ENCODE data around the gene KCTD18.
A peak's percentile ranks its signal among the peaks of the same experiment; 100 is the strongest.

KCTD18 gene

GRCh38 chr2:200472853-200473464, 36.9 kb downstream of the KCTD18 start:
- CTCF ChIA-PET = interaction anchor here (0.5 to 0.8 kb wide), 2 partner anchors 100 to 487 kb away, joined by 3 read pairs; no protein-coding TSS in a partner anchor
- TF ChIP-seq CTCF (conservative IDR thresholded peaks at IDR 0.05; ENCODE audit: low read depth) = no peak

GRCh38 chr2:200471928-200472645, 37.8 kb downstream of the KCTD18 start:
- no peak overlapping the region for H3K27ac ChIP-seq
- ChIA-PET POLR2A (ENCODE audit: low non-redundant PET) (no interaction called here), CTCF (interaction anchor here (0.5 to 2.7 kb wide), 6 partner anchors 11 to 498 kb away, joined by 3 to 15 read pairs (median 3); no protein-coding TSS in a partner anchor)
- DNase-seq (ENCODE audit: low spot score) = no peak
- TF ChIP-seq CTCF (conservative IDR thresholded peaks at IDR 0.05; ENCODE audit: low read depth) = no peak

More at GRCh38 chr2:200472853-200473464, 36.9 kb downstream of the KCTD18 start:
- no peak overlapping the region for H3K27ac ChIP-seq
- no peak for DNase-seq (ENCODE audit: low spot score)
- POLR2A ChIA-PET (ENCODE audit: low non-redundant PET) = no interaction called here

- CTCF ChIA-PET = interaction anchor here (0.5 to 2.7 kb wide), 5 partner anchors 12 to 498 kb away, joined by 3 to 15 read pairs (median 4); no protein-coding TSS in a partner anchor
- peak; percentile 70 for TF ChIP-seq CTCF (conservative IDR thresholded peaks at IDR 0.05; ENCODE audit: low read depth)
- POLR2A ChIA-PET (ENCODE audit: low non-redundant PET) = no interaction called here
- no peak overlapping the region for H3K27ac ChIP-seq
- peak; percentile 32 for DNase-seq (ENCODE audit: low spot score)
Measured at GRCh38 chr2:200471324-200471848, 38.5 kb downstream of the KCTD18 start.

- H3K27ac ChIP-seq = no peak overlapping the region
- ChIA-PET CTCF (interaction anchor here (0.7 to 2.7 kb wide), 3 partner anchors 181 to 497 kb away, joined by 4 to 15 read pairs (median 5); no protein-coding TSS in a partner anchor), POLR2A (ENCODE audit: low non-redundant PET) (no interaction called here)
- no peak for DNase-seq (ENCODE audit: low spot score)
- no peak for TF ChIP-seq CTCF (conservative IDR thresholded peaks at IDR 0.05; ENCODE audit: low read depth)
Measured at GRCh38 chr2:200470230-200470629, 39.6 kb downstream of the KCTD18 start.

GRCh38 chr2:200469708-200470211, 40.1 kb downstream of the KCTD18 start:
- no peak for DNase-seq (ENCODE audit: low spot score)
- no peak overlapping the region for H3K27ac ChIP-seq
- ChIA-PET POLR2A (ENCODE audit: low non-redundant PET) (no interaction called here), CTCF (interaction anchor here (2.0 to 2.7 kb wide), 2 partner anchors 484 to 496 kb away, joined by 5 to 15 read pairs; no protein-coding TSS in a partner anchor)
- TF ChIP-seq CTCF (conservative IDR thresholded peaks at IDR 0.05; ENCODE audit: low read depth) = no peak
